Activated T-helper 2 cell treated with anti-CD3 and anti-CD28 coated beads, Interferon-gamma antibody, Interleukin-2, Interleukin-4, amounts not matched to agents 10 μg/mL and 5 μg/mL and 100 μg/mL, durations not matched to agents 14 hours and 24 hours and 36 hours (primary cell): Measurements from ENCODE around the gene KATNB1. TPM values are rescaled to one million over a fixed set of nuclear protein-coding genes. Genes with fewer than 3 reads are reported as not detected.
"Not testable (repeated sequence)": the region's sequence is repeated elsewhere in the genome, so short reads cannot be mapped to it uniquely, and the experiment has no call there.

ENCODE experiments used
- DNase-seq: peaks from one replicate; pipeline ENCODE4 v3.0.0; 2021; ENCODE audit warnings: low spot score
- H3K27ac Mint-ChIP-seq: one replicate; pipeline ENCODE4 v1.8.0; 2021; ENCODE audit warnings: mixed read lengths
- H3K27me3 Mint-ChIP-seq: one replicate; pipeline ENCODE4 v1.8.0; 2021; ENCODE audit warnings: low read depth, mixed read lengths
- H3K36me3 Mint-ChIP-seq: one replicate; pipeline ENCODE4 v1.8.0; 2021; ENCODE audit warnings: low read depth, mixed read lengths
- H3K4me1 Mint-ChIP-seq: one replicate; pipeline ENCODE4 v1.8.0; 2021; ENCODE audit warnings: low read depth, mixed read lengths
- H3K4me3 Mint-ChIP-seq: one replicate; pipeline ENCODE4 v1.8.0; 2021; ENCODE audit warnings: low read depth, mild to moderate bottlenecking, moderate library complexity, mixed read lengths
- H3K9me3 Mint-ChIP-seq: one replicate; pipeline ENCODE4 v1.8.0; 2021; ENCODE audit warnings: mixed read lengths
- intact Hi-C: fragments of 100-400 bp; cut with micrococcal nuclease; formaldehyde crosslinking; loops from one replicate; pipeline ENCODE4 v1.15.1; 2023
- total RNA-seq: library from RNA; stranded (reverse); gene quantifications from 2 replicates; pipeline ENCODE4 v1.2.3, GENCODE V29; 2022

KATNB1 gene
- total RNA-seq, 1 donor from 2014 or later: 34.1 TPM

- DNase-seq: no peak
- H3K27ac Mint-ChIP-seq: no peak overlapping the region
- H3K4me3 Mint-ChIP-seq: no peak overlapping the region
- no peaks in the 10 kb centered on the region for H3K36me3 Mint-ChIP-seq
- intact Hi-C loops: loop anchor here (5.0 kb wide), 2 partner anchors 36 to 76 kb away; no protein-coding TSS in a partner anchor
- H3K27me3 Mint-ChIP-seq: peaks cover 2% of the 10 kb centered on the region
- H3K4me1 Mint-ChIP-seq: no peaks in the 10 kb centered on the region
- H3K9me3 Mint-ChIP-seq: no peaks in the 10 kb centered on the region
These were observed 12.4 kb upstream of the KATNB1 start for GRCh38 chr16:57723170-57723569.

GRCh38 chr16:57724531-57724930, 11.0 kb upstream of the KATNB1 start:
- no peaks in the 10 kb centered on the region for H3K36me3 Mint-ChIP-seq
- H3K27ac Mint-ChIP-seq: no peak overlapping the region
- H3K27me3 Mint-ChIP-seq: peaks cover 2% of the 10 kb centered on the region
- no peaks in the 10 kb centered on the region for H3K4me1 Mint-ChIP-seq
- DNase-seq: no peak
- intact Hi-C loops: loop anchor here (5.0 kb wide), 2 partner anchors 37 to 77 kb away; no protein-coding TSS in a partner anchor
- no peak overlapping the region for H3K4me3 Mint-ChIP-seq
- H3K9me3 Mint-ChIP-seq: no peaks in the 10 kb centered on the region

- no peak overlapping the region for H3K4me3 Mint-ChIP-seq
- intact Hi-C loops: no loop called here
- H3K9me3 Mint-ChIP-seq: no peaks in the 10 kb centered on the region
- no peak for DNase-seq
- H3K27me3 Mint-ChIP-seq: peaks cover 2% of the 10 kb centered on the region
- H3K27ac Mint-ChIP-seq: no peak overlapping the region
- no peaks in the 10 kb centered on the region for H3K36me3 Mint-ChIP-seq
- no peaks in the 10 kb centered on the region for H3K4me1 Mint-ChIP-seq
These were observed 10.4 kb upstream of the KATNB1 start for GRCh38 chr16:57725151-57725550.

- no peak for DNase-seq
- Mint-ChIP-seq H3K4me3 (no peak overlapping the region), H3K27me3 (peaks cover 2% of the 10 kb centered on the region), H3K9me3 (no peaks in the 10 kb centered on the region), H3K27ac (no peak overlapping the region), H3K36me3 (no peaks in the 10 kb centered on the region), H3K4me1 (no peaks in the 10 kb centered on the region)
- intact Hi-C loops: no loop called here
These were observed 10.0 kb upstream of the KATNB1 start for GRCh38 chr16:57725554-57725953.

GRCh38 chr16:57725976-57726375, 9.6 kb upstream of the KATNB1 start:
- Mint-ChIP-seq H3K4me1 (no peaks in the 10 kb centered on the region), H3K4me3 (no peak overlapping the region), H3K9me3 (no peaks in the 10 kb centered on the region), H3K27me3 (peaks cover 2% of the 10 kb centered on the region), H3K27ac (no peak overlapping the region), H3K36me3 (no peaks in the 10 kb centered on the region)
- intact Hi-C loops: no loop called here
- DNase-seq: no peak

- Mint-ChIP-seq H3K9me3 (no peaks in the 10 kb centered on the region), H3K27ac (no peak overlapping the region)
These were observed 9.1 kb upstream of the KATNB1 start for GRCh38 chr16:57726433-57726947.

GRCh38 chr16:57727610-57728009, 8.0 kb upstream of the KATNB1 start:
- Mint-ChIP-seq H3K9me3 (peaks cover 1% of the 10 kb centered on the region), H3K27ac (no peak overlapping the region), H3K4me3 (no peak overlapping the region), H3K4me1 (no peaks in the 10 kb centered on the region), H3K36me3 (no peaks in the 10 kb centered on the region), H3K27me3 (peaks cover 2% of the 10 kb centered on the region)
- intact Hi-C loops: no loop called here
- DNase-seq: no peak

More at GRCh38 chr16:57726433-57726947, 9.1 kb upstream of the KATNB1 start:
- H3K36me3 Mint-ChIP-seq: no peaks in the 10 kb centered on the region
- H3K4me3 Mint-ChIP-seq: no peak overlapping the region
- no peak for DNase-seq
- H3K27me3 Mint-ChIP-seq: peaks cover 2% of the 10 kb centered on the region
- intact Hi-C loops: no loop called here
- H3K4me1 Mint-ChIP-seq: no peaks in the 10 kb centered on the region

- H3K4me1 Mint-ChIP-seq: no peaks in the 10 kb centered on the region
- no peak overlapping the region for H3K27ac Mint-ChIP-seq
- DNase-seq: no peak
- intact Hi-C loops: no loop called here
- peaks cover 10% of the 10 kb centered on the region for H3K9me3 Mint-ChIP-seq
- H3K27me3 Mint-ChIP-seq: peaks cover 2% of the 10 kb centered on the region
- no peak overlapping the region for H3K4me3 Mint-ChIP-seq
- peaks cover 6% of the 10 kb centered on the region for H3K36me3 Mint-ChIP-seq
These were observed 7.0 kb upstream of the KATNB1 start for GRCh38 chr16:57728336-57729181.

- Mint-ChIP-seq H3K27me3 (peaks cover 2% of the 10 kb centered on the region), H3K4me1 (no peaks in the 10 kb centered on the region), H3K36me3 (peaks cover 6% of the 10 kb centered on the region), H3K27ac (no peak overlapping the region), H3K9me3 (peaks cover 10% of the 10 kb centered on the region), H3K4me3 (no peak overlapping the region)
- no peak for DNase-seq
- intact Hi-C loops: no loop called here
These were observed 6.4 kb upstream of the KATNB1 start for GRCh38 chr16:57729182-57729484.

- H3K27me3 Mint-ChIP-seq, H3K4me1 Mint-ChIP-seq, intact Hi-C loops, H3K27ac Mint-ChIP-seq, H3K4me3 Mint-ChIP-seq, H3K36me3 Mint-ChIP-seq, DNase-seq: not testable (repeated sequence)
- peaks cover 10% of the 10 kb centered on the region for H3K9me3 Mint-ChIP-seq
These were observed 5.7 kb upstream of the KATNB1 start for GRCh38 chr16:57729852-57730251.

- DNase-seq: no peak
- H3K27ac Mint-ChIP-seq: no peak overlapping the region
- peaks cover 9% of the 10 kb centered on the region for H3K36me3 Mint-ChIP-seq
- no peaks in the 10 kb centered on the region for H3K27me3 Mint-ChIP-seq
- peaks cover 1% of the 10 kb centered on the region for H3K4me1 Mint-ChIP-seq
- intact Hi-C loops: no loop called here
- H3K9me3 Mint-ChIP-seq: peaks cover 10% of the 10 kb centered on the region
- no peak overlapping the region for H3K4me3 Mint-ChIP-seq
These were observed 4.5 kb upstream of the KATNB1 start for GRCh38 chr16:57730771-57731730.

- no peak overlapping the region for H3K4me3 Mint-ChIP-seq
- peaks cover 9% of the 10 kb centered on the region for H3K4me1 Mint-ChIP-seq
- H3K27ac Mint-ChIP-seq: no peak overlapping the region
- peaks cover 10% of the 10 kb centered on the region for H3K9me3 Mint-ChIP-seq
- H3K36me3 Mint-ChIP-seq: peaks cover 9% of the 10 kb centered on the region
- no peaks in the 10 kb centered on the region for H3K27me3 Mint-ChIP-seq
- intact Hi-C loops: no loop called here
- DNase-seq: no peak
These were observed 3.5 kb upstream of the KATNB1 start for GRCh38 chr16:57732037-57732436.

- Mint-ChIP-seq H3K4me3 (no peak overlapping the region), H3K27ac (no peak overlapping the region), H3K4me1 (peaks cover 15% of the 10 kb centered on the region), H3K36me3 (peaks cover 14% of the 10 kb centered on the region), H3K9me3 (peaks cover 10% of the 10 kb centered on the region), H3K27me3 (no peaks in the 10 kb centered on the region)
- no peak for DNase-seq
- intact Hi-C loops: no loop called here
These were observed 2.9 kb upstream of the KATNB1 start for GRCh38 chr16:57732714-57733113.
